HEK293 (cell line): ENCODE data around the gene USP31.

Experiments used
- CTCF ChIA-PET: fragments of 350-600 bp; formaldehyde crosslinking; extraction: SDS; loops from one replicate; lab custom pipeline; 2021; ENCODE audit warnings: antibody characterized with exemption; lab: Yijun Ruan, JAX
- POLR2A ChIA-PET: fragments of 300-600 bp; formaldehyde crosslinking; extraction: SDS; loops from one replicate; lab custom pipeline; 2020; ENCODE audit warnings: antibody characterized with exemption, inconsistent platforms; lab: Yijun Ruan, JAX
- H3K27ac ChIP-seq: fragments of 200-500 bp; sonication (Bioruptor generic); 2 replicates; pipeline ENCODE4 v1.5.1; 2014; ENCODE audit warnings: low read depth, low read length, control low read depth, inconsistent platforms; ENCODE audit errors: extremely low read depth
- H3K36me3 ChIP-seq, 2 experiments: fragments of 200-500 bp in 1 of 2; sonication (Bioruptor generic) in 1 of 2; 1 replicate in 1 of 2; 2 replicates in 1 of 2; pipeline ENCODE4 v1.5.1; 2014 to 2017; ENCODE audit warnings: inconsistent platforms in 2 of 2, low read length in 2 of 2; ENCODE audit not compliant: control insufficient read depth in 2 of 2, insufficient read depth in 1 of 2
- H3K4me1 ChIP-seq: fragments of 200-500 bp; sonication (Bioruptor generic); 2 replicates; pipeline ENCODE4 v1.5.1; 2014; ENCODE audit warnings: mild to moderate bottlenecking, low read length, inconsistent platforms; ENCODE audit not compliant: control insufficient read depth, insufficient read depth
- H3K4me3 ChIP-seq: 2 replicates; pipeline ENCODE4 v1.5.1; 2011; ENCODE audit warnings: low read depth, mild to moderate bottlenecking, control low read depth, low read length, moderate library complexity
- H3K9me3 ChIP-seq: fragments of 200-500 bp; sonication (Bioruptor generic); 2 replicates; pipeline ENCODE4 v1.5.1; 2014; ENCODE audit warnings: low read depth, low read length, inconsistent platforms; ENCODE audit not compliant: control insufficient read depth, insufficient read depth
- GFI1B ChIP-seq: fragments of 450-650 bp; formaldehyde crosslinking; IDR thresholded peaks from 2 replicates; pipeline ENCODE4 v1.5.1; 2016; ENCODE audit warnings: missing biosample characterization, missing genetic modification characterization
- SALL2 ChIP-seq: fragments of 450-650 bp; formaldehyde crosslinking; IDR thresholded peaks from 2 replicates; pipeline ENCODE4 v1.5.0; 2017; ENCODE audit warnings: missing biosample characterization, mild to moderate bottlenecking, missing genetic modification characterization, borderline replicate concordance
- ZBTB1 ChIP-seq: fragments of 450-650 bp; formaldehyde crosslinking; IDR thresholded peaks from 2 replicates; pipeline ENCODE4 v1.5.1; 2016; ENCODE audit warnings: missing biosample characterization, missing genetic modification characterization
- ZBTB17 ChIP-seq: fragments of 450-650 bp; formaldehyde crosslinking; IDR thresholded peaks from 2 replicates; pipeline ENCODE4 v1.5.1; 2016; ENCODE audit warnings: missing biosample characterization, missing genetic modification characterization
- ZNF10 ChIP-seq: fragments of 450-650 bp; formaldehyde crosslinking; IDR thresholded peaks from 2 replicates; pipeline ENCODE4 v1.5.1; 2017; ENCODE audit warnings: missing biosample characterization, missing genetic modification characterization
- ZNF138 ChIP-seq: fragments of 450-650 bp; formaldehyde crosslinking; IDR thresholded peaks from 2 replicates; pipeline ENCODE4 v1.5.1; 2016; ENCODE audit warnings: missing biosample characterization, missing genetic modification characterization, borderline replicate concordance
- ZNF140 ChIP-seq: fragments of 450-650 bp; formaldehyde crosslinking; IDR thresholded peaks from 2 replicates; pipeline ENCODE4 v1.5.1; 2016; ENCODE audit warnings: missing biosample characterization, missing genetic modification characterization
- ZNF266 ChIP-seq: fragments of 450-650 bp; formaldehyde crosslinking; IDR thresholded peaks from 2 replicates; pipeline ENCODE4 v1.5.1; 2016; ENCODE audit warnings: missing biosample characterization, missing genetic modification characterization, low read depth
- ZNF404 ChIP-seq: fragments of 450-650 bp; formaldehyde crosslinking; IDR thresholded peaks from 2 replicates; pipeline ENCODE4 v1.5.1; 2017; ENCODE audit warnings: missing biosample characterization, missing genetic modification characterization
- ZNF510 ChIP-seq: fragments of 450-650 bp; formaldehyde crosslinking; IDR thresholded peaks from 2 replicates; pipeline ENCODE4 v1.5.1; 2018; ENCODE audit warnings: mild to moderate bottlenecking, missing genetic modification characterization, missing biosample characterization; ENCODE audit not compliant: insufficient replicate concordance
- ZNF529 ChIP-seq: fragments of 450-650 bp; formaldehyde crosslinking; IDR thresholded peaks from 2 replicates; pipeline ENCODE4 v1.5.1; 2017; ENCODE audit warnings: missing genetic modification characterization, missing biosample characterization; ENCODE audit not compliant: insufficient replicate concordance
- ZNF768 ChIP-seq: fragments of 450-650 bp; formaldehyde crosslinking; IDR thresholded peaks from 2 replicates; pipeline ENCODE4 v1.5.1; 2018; ENCODE audit warnings: missing biosample characterization, mild to moderate bottlenecking, missing genetic modification characterization
- ZNF837 ChIP-seq: fragments of 450-650 bp; formaldehyde crosslinking; IDR thresholded peaks from 2 replicates; pipeline ENCODE4 v1.5.1; 2016; ENCODE audit warnings: missing biosample characterization, missing genetic modification characterization
- TF ChIP-seq, protein P1 (sequence below): fragments of 450-650 bp; formaldehyde crosslinking; IDR thresholded peaks from 2 replicates; pipeline ENCODE4 v1.5.1; 2017; ENCODE audit warnings: missing biosample characterization, missing genetic modification characterization
- TF ChIP-seq, protein P2 (sequence below): fragments of 450-650 bp; formaldehyde crosslinking; IDR thresholded peaks from 2 replicates; pipeline ENCODE4 v1.5.1; 2016; ENCODE audit warnings: missing biosample characterization, missing genetic modification characterization, borderline replicate concordance
- TF ChIP-seq, protein P3 (sequence below): fragments of 450-650 bp; formaldehyde crosslinking; IDR thresholded peaks from 2 replicates; pipeline ENCODE4 v1.5.1; 2017; ENCODE audit warnings: missing biosample characterization, missing genetic modification characterization
- TF ChIP-seq, protein P4 (sequence below): fragments of 450-650 bp; formaldehyde crosslinking; IDR thresholded peaks from 2 replicates; pipeline ENCODE4 v1.5.1; 2016; ENCODE audit warnings: missing biosample characterization, missing genetic modification characterization, borderline replicate concordance

USP31 gene

DNA sequence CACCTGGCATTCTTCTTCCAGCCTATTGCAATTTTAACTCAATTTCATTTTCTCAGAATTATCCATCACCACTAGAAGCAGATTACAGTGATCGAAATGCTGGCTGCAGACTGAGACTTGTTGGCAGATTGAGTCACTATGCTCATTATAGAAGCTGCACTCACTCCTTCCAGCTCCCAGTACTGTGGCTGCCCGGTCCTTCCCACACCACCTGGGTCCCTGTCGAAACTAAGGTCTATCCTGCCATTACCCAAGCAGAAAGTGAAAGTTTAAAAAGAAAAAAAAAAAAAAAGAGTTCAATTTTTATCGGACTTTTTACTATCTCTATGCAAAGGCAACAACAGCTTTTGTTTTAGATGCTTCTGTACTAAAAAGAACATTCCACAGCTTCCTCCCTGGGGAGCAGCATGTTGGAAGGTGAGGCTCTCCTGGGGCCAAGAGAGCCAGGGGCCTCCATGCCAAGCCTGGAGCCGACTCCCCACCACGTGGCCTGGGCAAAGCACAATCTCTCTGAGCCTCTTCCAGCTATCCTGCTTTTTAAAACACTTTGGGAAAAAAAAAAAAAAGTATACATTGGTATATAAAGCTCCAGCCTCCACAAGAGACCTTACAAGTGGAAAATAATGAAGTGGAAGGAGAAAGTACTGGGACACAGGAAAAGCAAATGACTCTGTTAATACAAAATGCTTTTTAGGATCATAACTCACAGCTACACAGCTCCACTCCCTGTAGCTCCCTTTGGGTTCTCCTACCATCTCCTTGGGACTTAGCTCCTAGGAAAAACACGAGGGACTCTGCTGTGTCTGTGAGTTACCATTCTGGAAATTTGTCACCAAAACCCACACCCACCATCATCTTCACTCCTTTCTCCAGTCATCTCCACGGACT is 77.8 kb downstream of the USP31 start:
- peaks cover 4 to 78% of the 10 kb centered on the region in 2 experiments; a peak in 2 of 3 replicates for H3K36me3 ChIP-seq
- ChIA-PET CTCF (interaction anchor here (1.7 to 2.4 kb wide), 2 partner anchors 11 to 364 kb away, joined by 5 to 11 read pairs; no protein-coding TSS in a partner anchor), POLR2A (no interaction called here)
- no peak overlapping the region for H3K4me3 ChIP-seq
- TF ChIP-seq ZNF10 = no peak
- TF ChIP-seq, protein P1, sequence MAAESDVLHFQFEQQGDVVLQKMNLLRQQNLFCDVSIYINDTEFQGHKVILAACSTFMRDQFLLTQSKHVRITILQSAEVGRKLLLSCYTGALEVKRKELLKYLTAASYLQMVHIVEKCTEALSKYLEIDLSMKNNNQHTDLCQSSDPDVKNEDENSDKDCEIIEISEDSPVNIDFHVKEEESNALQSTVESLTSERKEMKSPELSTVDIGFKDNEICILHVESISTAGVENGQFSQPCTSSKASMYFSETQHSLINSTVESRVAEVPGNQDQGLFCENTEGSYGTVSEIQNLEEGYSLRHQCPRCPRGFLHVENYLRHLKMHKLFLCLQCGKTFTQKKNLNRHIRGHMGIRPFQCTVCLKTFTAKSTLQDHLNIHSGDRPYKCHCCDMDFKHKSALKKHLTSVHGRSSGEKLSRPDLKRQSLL = no peak
- no peak for TF ChIP-seq ZBTB17 (tag by site-specific recombination)
- no peaks in the 10 kb centered on the region for H3K4me1 ChIP-seq
- no peaks in the 10 kb centered on the region for H3K9me3 ChIP-seq
- no peak overlapping the region for H3K27ac ChIP-seq

DNA sequence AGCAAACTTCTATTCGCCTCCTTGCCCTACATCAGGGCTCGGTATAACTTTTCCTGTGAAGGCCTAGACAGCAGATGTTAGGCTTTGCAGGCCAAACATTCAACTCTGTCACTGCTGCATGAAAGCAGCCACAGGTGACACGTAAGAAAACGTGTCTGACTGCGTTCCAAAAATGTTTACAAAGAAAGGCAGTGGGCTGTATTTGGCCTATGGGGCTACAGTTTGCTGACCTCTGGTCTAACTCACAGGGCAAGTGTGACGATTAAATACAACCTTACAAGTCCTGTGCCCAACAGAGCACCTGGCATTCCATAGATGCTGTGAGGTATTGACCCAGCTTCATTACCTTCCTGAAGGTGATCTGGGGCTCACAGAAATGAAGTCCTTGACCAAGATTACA is 79.4 kb downstream of the USP31 start:
- Histone ChIP-seq H3K4me1 (no peaks in the 10 kb centered on the region), H3K36me3 (peaks cover 4 to 80% of the 10 kb centered on the region in 2 experiments; a peak in 2 of 3 replicates), H3K9me3 (no peaks in the 10 kb centered on the region), H3K4me3 (no peak overlapping the region), H3K27ac (no peak overlapping the region)
- ChIA-PET CTCF (interaction anchor here (2.4 kb wide), 1 partner anchor 9 kb away, joined by 11 read pairs; no protein-coding TSS in a partner anchor), POLR2A (no interaction called here)
- TF ChIP-seq, protein P2, sequence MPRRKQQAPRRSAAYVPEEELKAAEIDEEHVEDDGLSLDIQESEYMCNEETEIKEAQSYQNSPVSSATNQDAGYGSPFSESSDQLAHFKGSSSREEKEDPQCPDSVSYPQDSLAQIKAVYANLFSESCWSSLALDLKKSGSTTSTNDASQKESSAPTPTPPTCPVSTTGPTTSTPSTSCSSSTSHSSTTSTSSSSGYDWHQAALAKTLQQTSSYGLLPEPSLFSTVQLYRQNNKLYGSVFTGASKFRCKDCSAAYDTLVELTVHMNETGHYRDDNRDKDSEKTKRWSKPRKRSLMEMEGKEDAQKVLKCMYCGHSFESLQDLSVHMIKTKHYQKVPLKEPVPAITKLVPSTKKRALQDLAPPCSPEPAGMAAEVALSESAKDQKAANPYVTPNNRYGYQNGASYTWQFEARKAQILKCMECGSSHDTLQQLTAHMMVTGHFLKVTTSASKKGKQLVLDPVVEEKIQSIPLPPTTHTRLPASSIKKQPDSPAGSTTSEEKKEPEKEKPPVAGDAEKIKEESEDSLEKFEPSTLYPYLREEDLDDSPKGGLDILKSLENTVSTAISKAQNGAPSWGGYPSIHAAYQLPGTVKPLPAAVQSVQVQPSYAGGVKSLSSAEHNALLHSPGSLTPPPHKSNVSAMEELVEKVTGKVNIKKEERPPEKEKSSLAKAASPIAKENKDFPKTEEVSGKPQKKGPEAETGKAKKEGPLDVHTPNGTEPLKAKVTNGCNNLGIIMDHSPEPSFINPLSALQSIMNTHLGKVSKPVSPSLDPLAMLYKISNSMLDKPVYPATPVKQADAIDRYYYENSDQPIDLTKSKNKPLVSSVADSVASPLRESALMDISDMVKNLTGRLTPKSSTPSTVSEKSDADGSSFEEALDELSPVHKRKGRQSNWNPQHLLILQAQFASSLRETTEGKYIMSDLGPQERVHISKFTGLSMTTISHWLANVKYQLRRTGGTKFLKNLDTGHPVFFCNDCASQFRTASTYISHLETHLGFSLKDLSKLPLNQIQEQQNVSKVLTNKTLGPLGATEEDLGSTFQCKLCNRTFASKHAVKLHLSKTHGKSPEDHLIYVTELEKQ (tag by site-specific recombination) = no peak
- TF ChIP-seq ZNF768 (tag by site-specific recombination) = no peak

DNA sequence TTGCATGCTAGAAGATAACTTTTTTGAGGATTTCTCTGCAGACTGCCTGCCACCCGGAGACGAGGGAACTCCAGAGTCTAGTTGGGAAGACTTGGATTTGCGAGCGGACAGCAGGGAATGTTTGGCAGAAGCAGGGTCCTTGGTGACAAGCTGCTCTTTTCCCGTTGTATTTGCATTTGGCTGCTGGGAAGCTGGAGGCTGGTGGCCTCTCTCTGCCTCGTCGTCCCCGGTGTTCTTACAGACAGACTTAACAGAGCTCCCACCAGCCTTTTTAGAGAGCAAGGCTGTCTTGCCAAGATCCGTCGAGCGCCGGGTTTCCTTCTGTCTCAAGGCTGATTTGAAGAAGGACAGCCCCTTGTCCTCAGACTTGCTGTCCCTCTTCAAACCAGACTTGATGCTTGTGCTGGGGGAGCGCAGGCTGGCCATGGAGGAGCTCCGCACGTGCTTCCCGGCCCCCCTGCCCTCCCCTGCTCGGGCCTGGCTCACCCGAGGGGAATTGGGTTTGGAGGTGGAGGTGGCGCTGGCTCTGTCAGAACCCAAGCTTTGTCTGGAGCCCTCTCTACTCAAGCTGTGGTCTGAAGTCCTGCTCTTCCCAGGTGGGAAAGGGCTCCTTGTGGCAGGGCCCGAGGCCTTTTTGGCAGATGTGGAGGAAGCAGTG is 81.0 kb downstream of the USP31 start:
- no peaks in the 10 kb centered on the region for H3K9me3 ChIP-seq
- no peak overlapping the region for H3K4me3 ChIP-seq
- H3K27ac ChIP-seq = no peak overlapping the region
- TF ChIP-seq ZBTB1 (tag by site-specific recombination) (no peak), ZNF10 (peak; percentile 55; the same call in 1 of the 2 replicates)
- ChIA-PET POLR2A (no interaction called here), CTCF (interaction anchor here (1.2 kb wide), 1 partner anchor 367 kb away, joined by 3 read pairs; no protein-coding TSS in a partner anchor)
- no peaks in the 10 kb centered on the region for H3K4me1 ChIP-seq
- peaks cover 4 to 66% of the 10 kb centered on the region in 2 experiments; a peak in 2 of 3 replicates for H3K36me3 ChIP-seq

DNA sequence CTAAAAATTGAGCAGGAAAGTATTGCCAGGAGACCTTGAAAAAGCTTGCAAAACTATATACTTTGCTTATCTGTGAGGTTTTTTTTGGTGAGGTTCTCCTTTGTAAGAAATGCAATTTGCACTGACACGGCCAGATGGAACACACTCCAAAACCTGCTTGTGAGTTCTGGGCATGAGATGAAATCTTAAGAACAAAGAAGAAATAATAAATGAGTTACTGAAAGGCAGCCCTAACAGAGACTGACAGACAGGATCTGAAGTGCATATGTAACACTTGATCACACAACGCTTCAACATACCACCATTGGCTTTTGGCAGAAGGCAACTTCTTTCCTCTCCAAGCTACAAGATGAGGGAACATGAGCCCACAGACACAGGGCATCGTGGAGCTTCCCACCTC is 82.6 kb downstream of the USP31 start:
- H3K4me1 ChIP-seq = no peaks in the 10 kb centered on the region
- no peaks in the 10 kb centered on the region for H3K9me3 ChIP-seq
- CTCF ChIA-PET = interaction anchor here (0.6 to 1.2 kb wide), 5 partner anchors 19 to 369 kb away, joined by 3 to 4 read pairs (median 3); no protein-coding TSS in a partner anchor
- H3K4me3 ChIP-seq = no peak overlapping the region
- H3K36me3 ChIP-seq = peaks cover 4 to 51% of the 10 kb centered on the region in 2 experiments; a peak in 2 of 3 replicates
- no peak overlapping the region for H3K27ac ChIP-seq
- POLR2A ChIA-PET = no interaction called here
- TF ChIP-seq, protein P3, sequence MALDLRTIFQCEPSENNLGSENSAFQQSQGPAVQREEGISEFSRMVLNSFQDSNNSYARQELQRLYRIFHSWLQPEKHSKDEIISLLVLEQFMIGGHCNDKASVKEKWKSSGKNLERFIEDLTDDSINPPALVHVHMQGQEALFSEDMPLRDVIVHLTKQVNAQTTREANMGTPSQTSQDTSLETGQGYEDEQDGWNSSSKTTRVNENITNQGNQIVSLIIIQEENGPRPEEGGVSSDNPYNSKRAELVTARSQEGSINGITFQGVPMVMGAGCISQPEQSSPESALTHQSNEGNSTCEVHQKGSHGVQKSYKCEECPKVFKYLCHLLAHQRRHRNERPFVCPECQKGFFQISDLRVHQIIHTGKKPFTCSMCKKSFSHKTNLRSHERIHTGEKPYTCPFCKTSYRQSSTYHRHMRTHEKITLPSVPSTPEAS (tag by site-specific recombination) = no peak
- TF ChIP-seq GFI1B = no peak
- no peak for TF ChIP-seq ZNF837 (tag by site-specific recombination)
- no peak for TF ChIP-seq ZNF404 (tag by site-specific recombination)
- no peak for TF ChIP-seq ZNF138 (tag by site-specific recombination)
- no peak for TF ChIP-seq ZNF266 (tag by site-specific recombination)
- no peak for TF ChIP-seq ZNF140
- no peak for TF ChIP-seq ZNF510 (tag by site-specific recombination)
- no peak for TF ChIP-seq SALL2 (tag by site-specific recombination)
- TF ChIP-seq, protein P4, sequence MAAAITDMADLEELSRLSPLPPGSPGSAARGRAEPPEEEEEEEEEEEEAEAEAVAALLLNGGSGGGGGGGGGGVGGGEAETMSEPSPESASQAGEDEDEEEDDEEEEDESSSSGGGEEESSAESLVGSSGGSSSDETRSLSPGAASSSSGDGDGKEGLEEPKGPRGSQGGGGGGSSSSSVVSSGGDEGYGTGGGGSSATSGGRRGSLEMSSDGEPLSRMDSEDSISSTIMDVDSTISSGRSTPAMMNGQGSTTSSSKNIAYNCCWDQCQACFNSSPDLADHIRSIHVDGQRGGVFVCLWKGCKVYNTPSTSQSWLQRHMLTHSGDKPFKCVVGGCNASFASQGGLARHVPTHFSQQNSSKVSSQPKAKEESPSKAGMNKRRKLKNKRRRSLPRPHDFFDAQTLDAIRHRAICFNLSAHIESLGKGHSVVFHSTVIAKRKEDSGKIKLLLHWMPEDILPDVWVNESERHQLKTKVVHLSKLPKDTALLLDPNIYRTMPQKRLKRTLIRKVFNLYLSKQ (tag by site-specific recombination) = no peak
- no peak for TF ChIP-seq ZNF529
